ENCODE results near the gene MEG3. TPM values are rescaled to one million over a fixed set of nuclear protein-coding genes. Genes with fewer than 3 reads are reported as not detected.

MEG3 gene
- total and polyA plus RNA-seq, 2 donors (not counting 3 experiments of a cell fraction or from before 2014, with no cell fraction given) = 378 to 508 TPM

GRCh38 chr14:100846309-100846859 is 20.5 kb downstream of the MEG3 start:
- no peaks in the 10 kb centered on the region for H4K20me1 ChIP-seq (replicated peaks; ENCODE audit: control insufficient read depth, extremely low read depth, insufficient read depth, low read length)
- no peak overlapping the region for H3K4me3 ChIP-seq (replicated peaks in 1 of 3; ENCODE audit: insufficient read depth in 1 of 3, low read depth in 1 of 3, low read length in 3 of 3)
- ChIA-PET POLR2A (no interaction called here), CTCF (no interaction called here)
- H3K36me3 ChIP-seq (ENCODE audit: control insufficient read depth in 2 of 2, extremely low read depth in 1 of 2, insufficient read depth in 2 of 2, low read length in 2 of 2) = peaks cover 2 to 10% of the 10 kb centered on the region in 2 experiments
- no peak overlapping the region for H3K9ac ChIP-seq (replicated peaks; ENCODE audit: extremely low read depth, insufficient read depth, low read length)
- no peak for TF ChIP-seq GATA2 (IDR thresholded peaks at IDR 0.05; ENCODE audit: insufficient read depth, insufficient read length, low read depth, low read length)
- no peak for TF ChIP-seq EZH2 (IDR thresholded peaks at IDR 0.05; ENCODE audit: borderline replicate concordance, low read depth, low read length, severe bottlenecking)
- TF ChIP-seq FOS (IDR thresholded peaks at IDR 0.05; ENCODE audit: borderline replicate concordance, insufficient read depth, low read length) = no peak
- no peak for TF ChIP-seq POLR2A (IDR thresholded peaks at IDR 0.05; ENCODE audit: low read depth, low read length)
- TF ChIP-seq JUN (IDR thresholded peaks at IDR 0.05; ENCODE audit: borderline replicate concordance, insufficient read depth, insufficient read length, low read depth) = no peak
- TF ChIP-seq POLR2AphosphoS5 (IDR thresholded peaks at IDR 0.05; ENCODE audit: insufficient read depth, low read depth, low read length) = no peak
- TF ChIP-seq MYC (IDR thresholded peaks at IDR 0.05; ENCODE audit: low read depth, low read length) = no peak
- TF ChIP-seq, protein P1, sequence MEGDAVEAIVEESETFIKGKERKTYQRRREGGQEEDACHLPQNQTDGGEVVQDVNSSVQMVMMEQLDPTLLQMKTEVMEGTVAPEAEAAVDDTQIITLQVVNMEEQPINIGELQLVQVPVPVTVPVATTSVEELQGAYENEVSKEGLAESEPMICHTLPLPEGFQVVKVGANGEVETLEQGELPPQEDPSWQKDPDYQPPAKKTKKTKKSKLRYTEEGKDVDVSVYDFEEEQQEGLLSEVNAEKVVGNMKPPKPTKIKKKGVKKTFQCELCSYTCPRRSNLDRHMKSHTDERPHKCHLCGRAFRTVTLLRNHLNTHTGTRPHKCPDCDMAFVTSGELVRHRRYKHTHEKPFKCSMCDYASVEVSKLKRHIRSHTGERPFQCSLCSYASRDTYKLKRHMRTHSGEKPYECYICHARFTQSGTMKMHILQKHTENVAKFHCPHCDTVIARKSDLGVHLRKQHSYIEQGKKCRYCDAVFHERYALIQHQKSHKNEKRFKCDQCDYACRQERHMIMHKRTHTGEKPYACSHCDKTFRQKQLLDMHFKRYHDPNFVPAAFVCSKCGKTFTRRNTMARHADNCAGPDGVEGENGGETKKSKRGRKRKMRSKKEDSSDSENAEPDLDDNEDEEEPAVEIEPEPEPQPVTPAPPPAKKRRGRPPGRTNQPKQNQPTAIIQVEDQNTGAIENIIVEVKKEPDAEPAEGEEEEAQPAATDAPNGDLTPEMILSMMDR (IDR thresholded peaks at IDR 0.05; ENCODE audit: extremely low read depth in 1 of 2, insufficient read depth in 1 of 2, low read depth in 1 of 2, low read length in 2 of 2) = no peak
- TF ChIP-seq MAX (IDR thresholded peaks at IDR 0.05; ENCODE audit: insufficient read depth, insufficient read length) = no peak
- FAIRE-seq (no peak), DNase-seq (ENCODE audit: low read depth, low spot score) (no peak)
- H3K9me3 ChIP-seq (replicated peaks; ENCODE audit: control insufficient read depth, insufficient read depth, low read length) = no peaks in the 10 kb centered on the region
- no peak overlapping the region for H3K27ac ChIP-seq (ENCODE audit: insufficient read depth, low read depth, low read length)
- dilution Hi-C loops (cut with MboI; ENCODE audit: extremely low pct_ligation_motif_present, low sequenced_read_pairs) (no loop called here), intact Hi-C loops (cut with micrococcal nuclease) (no loop called here)
- no peak overlapping the region for H3K4me2 ChIP-seq (ENCODE audit: insufficient read depth, low read length)
- H2AFZ ChIP-seq (ENCODE audit: low read depth, low read length) = no peak overlapping the region
- H3K27me3 ChIP-seq (ENCODE audit: control insufficient read depth in 2 of 2, insufficient read depth in 2 of 2, low read length in 2 of 2) = no peaks in the 10 kb centered on the region
- BruUV-seq (replicated peaks) = no TSS peak
- H3K79me2 ChIP-seq (ENCODE audit: control insufficient read depth, insufficient read depth, low read length) = peaks cover 2% of the 10 kb centered on the region
- H3K9me1 ChIP-seq (replicated peaks; ENCODE audit: control insufficient read depth, extremely low read depth, insufficient read depth, low read length) = no peaks in the 10 kb centered on the region
- no peaks in the 10 kb centered on the region for H3K4me1 ChIP-seq (ENCODE audit: control insufficient read depth, extremely low read depth, insufficient read depth, low read length)
